ENCODE measurements around the gene BCAM.

DNA sequence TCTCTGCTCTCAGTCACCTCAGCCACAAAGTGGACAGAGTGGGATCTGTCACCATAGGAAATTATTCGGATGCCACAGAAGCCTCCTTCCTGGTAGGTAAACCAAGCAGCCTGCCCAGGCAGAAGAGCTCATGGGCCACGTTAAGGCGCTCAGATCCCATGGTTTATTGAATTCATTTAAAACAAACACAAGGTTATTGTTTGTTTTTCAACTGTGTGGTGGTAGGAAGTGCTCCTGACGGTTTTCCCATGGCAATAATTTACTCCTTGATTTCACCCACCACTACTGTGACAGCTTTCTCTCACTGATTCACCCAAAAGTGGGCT lies 14.4 kb downstream of the BCAM start:
- TF ChIP-seq CTCF (IDR thresholded peaks at IDR 0.05; ENCODE audit: low read depth, low read length) (no peak), EZH2phosphoT487 (IDR thresholded peaks at IDR 0.05; ENCODE audit: low read depth) (no peak)

Measured in OCI-LY3 (cell line).